Measurements from ENCODE around the gene USF3.
A peak's percentile ranks its signal among the peaks of the same experiment; 100 is the strongest.

The USF3 gene

DNA sequence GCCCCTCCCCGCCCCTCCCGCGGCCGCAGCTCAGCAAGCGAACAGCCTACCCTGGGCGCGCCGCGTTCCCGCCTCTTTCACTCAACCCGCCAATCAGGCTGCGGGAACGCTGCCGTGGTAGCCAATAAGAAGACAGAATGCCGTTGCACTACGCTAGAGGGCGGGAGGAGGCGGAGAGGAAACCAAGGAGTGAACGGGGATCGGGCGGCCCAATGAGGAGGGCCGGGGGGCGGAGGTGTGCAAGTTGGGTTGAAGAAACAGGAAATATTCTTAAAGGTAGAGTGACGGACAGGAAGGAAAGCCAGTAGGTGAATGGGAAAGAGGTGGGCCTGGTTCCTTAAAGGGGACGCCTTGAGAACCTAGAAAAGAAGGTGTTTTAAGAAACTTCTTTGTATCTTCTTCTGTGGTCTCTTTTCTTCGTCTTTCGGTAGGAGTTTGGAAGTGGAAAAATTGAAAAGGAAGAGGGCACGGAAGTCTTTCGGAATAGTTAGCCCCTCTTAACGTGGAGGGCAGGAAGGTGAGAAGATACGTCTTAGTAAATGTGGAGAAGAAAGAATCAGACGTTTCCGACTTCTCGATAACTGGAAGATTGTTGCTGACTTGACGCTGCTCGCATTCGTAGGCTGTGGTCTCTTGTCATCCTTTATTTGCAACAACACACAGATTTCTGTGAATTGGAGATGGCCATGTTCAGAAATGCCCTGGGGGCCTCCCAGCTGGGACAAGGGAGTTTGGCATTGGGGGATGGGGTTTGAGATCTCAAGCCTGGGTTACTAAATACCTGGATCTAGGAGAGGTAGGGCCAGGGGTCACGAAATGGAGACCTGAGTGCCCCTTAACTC is 437 bp upstream of the USF3 start:
- peak; percentile 98 for DNase-seq

GRCh38 chr3:113695431-113695785 is 1.0 kb downstream of the USF3 start:
- peak; percentile 2 for DNase-seq

GRCh38 chr3:113690482-113690881 is 6.0 kb downstream of the USF3 start:
- DNase-seq = no peak

DNA sequence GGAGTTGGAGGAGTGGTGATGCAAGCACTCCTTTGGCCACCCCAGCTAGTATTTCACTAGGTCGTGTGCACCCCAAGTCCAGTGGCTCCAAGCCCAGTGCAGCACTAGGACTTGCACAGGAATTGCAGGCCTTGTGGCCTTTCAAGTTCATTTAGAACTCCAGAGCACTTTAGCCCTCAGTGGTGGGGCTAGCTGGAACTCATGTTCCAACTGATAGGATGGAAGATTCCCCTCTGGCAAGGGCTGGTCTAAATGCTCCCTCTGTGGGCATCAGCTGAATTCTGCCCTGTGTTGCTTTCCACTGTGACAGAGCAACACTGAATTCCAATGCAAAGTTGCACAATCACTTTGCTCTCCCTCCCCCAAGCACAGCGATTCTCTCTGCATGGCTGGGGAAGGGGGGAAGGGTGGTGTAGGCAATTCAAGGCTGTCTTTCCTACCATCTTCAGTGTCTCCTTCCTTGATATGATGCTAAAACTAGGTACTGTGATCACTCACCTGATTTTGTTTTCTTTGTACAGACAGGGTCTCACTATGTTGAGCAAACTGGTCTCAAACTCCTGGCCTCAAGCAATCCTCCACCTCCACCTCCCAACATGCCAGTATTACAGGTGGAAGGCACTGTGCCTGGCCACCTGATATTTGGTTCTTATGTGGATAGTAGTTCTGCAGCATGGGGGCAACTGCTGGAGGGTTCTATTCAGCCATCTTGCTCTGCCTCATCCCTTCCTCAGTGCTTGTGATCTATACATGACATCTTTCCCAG is 10.3 kb downstream of the USF3 start:
- no peak for DNase-seq

DNA sequence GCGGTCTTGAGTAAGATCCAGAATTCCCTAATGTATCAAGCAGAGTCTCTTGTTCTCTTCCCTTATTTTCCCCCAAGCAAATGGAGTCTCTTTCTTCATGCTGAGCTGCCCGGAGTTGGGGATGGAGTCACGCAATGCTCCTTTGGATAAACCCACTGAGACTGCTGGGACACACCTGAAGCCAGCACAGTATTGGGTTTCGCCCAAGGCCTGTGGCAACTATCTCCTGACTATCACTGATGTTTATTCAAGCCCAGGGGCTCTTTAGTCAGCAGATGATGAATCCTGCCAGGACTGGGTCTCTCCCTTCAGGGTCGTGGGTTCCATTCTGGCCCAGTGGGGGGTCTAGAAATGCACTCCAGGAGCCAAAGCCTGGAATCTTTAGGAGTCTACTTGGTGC is 11.3 kb downstream of the USF3 start:
- DNase-seq = no peak

DNA sequence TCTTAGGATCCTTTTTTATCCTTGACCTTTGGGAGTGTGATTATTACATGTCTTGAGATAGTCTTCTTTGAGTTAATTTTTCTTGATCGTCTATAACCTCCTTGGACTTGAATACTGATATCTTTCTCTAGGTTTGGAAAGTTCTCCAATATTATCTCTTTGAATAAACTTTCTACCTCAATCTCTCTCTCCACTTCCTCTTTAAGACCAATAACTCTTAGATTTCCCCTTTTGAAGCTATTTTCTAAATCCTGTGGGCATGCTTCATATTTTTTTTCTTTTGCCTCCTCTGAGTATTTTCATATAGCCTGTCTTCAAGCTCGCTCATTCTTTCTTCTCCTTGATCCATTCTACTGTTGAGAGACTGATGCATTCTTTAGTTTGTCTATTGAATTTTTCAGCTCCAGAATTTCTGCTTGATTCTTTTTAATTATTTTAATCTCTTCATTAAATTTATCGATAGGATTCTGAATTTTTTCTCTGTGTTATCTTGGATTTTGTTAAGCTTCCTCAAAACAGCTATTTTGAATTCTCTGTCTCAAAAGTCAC is 12.1 kb downstream of the USF3 start:
- no peak for DNase-seq

DNA sequence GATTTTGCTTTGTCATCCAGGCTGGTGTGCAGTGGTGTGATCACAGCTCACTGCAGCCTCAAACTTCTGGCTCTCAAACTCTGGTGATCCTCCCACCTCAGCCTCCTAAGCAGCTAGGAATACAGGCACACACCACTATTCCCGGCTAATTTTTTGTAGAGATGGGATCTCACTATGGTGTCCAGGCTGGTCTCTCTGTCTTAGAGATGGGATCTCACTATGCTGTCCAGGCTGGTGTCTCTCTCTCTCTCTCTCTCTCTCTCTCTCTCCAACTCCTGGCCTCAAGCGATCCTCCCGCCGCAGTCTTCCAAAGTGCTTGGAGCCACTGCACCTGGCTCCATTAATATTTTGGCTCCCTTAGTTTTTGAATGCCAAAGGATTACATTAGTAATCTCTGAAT is 17.7 kb downstream of the USF3 start:
- DNase-seq = no peak

DNA sequence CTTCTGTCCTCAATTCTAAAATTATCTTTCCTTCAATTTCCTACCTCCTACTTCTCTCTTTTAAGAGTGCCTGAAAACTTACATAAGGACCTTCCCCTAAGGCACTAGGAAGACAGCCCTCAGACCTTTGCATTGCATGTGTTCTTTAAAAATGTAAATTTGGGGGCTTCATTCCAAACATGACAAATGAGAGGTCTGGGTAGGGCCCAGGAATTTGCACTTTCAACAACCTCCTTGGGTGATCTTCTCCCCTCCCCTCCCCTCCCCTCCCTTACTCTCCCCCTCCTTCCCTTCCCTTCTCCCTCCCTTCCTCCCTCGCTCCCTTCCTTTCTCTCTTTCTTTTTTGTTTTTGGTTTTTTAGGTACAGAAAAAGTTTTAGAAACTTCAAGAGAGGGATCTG is 18.7 kb downstream of the USF3 start:
- DNase-seq = no peak

- no peak for DNase-seq
These were observed 20.2 kb downstream of the USF3 start for GRCh38 chr3:113676261-113676660.

GRCh38 chr3:113673593-113673992 is 22.8 kb downstream of the USF3 start:
- DNase-seq = no peak

GRCh38 chr3:113668015-113668414 is 28.4 kb downstream of the USF3 start:
- DNase-seq = no peak

DNA sequence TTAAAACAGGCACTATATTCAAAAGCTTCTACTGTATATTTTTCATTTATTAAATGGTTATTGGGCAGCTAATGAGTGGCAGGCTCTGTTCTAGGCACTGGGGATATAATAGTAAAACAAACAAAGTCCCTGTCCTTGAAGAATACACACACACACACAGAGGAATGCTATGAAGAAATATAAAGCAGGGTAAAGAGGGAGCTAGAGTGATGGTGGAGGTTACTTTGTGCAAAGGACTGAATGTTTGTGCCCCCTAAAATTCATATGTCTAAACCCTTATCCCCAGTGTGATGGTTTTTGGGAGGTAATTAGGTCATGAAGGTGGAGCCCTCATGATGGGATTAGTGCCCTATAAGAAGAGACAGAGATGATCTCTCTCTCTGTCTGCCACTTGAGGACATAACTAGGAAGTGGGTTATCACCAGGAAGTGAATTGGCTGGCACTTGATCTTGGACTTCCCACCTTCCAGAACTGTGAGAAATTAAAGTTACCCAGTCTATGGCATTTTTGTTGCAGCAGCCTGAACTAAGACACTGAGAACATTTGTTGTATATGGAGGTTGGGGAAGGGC is 31.8 kb downstream of the USF3 start:
- DNase-seq = no peak

DNA sequence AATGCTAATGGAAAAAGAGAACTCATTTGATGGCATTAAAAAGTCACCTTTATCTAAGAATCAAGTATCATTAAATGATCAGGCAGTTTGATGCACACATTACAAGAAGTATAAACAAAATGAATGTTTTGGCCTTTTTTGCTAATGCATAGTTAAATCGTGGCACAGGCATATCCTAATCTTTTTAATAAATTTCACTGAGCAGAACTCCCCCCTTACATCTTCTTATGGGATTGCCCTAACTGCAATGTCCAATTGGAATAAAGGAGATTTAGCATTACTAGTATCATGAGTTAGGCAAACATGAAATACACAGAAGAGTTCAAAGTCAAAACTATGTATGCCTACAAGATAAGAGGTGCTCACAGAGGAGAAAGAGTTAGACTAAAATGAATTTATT is 32.7 kb downstream of the USF3 start:
- DNase-seq = no peak

DNA sequence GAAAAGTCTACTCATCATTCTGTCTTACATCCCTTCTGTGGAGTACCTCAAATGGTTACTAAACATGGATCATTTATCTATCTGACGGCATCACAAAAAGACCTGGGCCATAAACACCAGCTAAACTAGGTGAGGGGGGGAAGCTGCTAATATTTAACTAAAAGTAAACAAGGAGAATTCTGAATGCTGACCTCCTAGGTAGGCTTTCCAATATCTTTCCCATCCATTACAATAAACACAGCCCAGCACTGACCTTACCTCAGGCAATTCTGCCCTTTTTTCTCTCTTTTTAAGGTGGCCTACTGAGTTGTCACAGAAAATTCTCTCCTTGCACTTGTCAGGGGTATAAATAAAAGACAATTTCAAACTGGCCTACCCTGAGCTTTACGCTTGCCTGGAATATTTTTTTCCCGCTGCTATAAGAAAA is 33.1 kb downstream of the USF3 start:
- no peak for DNase-seq

- no peak for DNase-seq
These were observed 33.6 kb downstream of the USF3 start for GRCh38 chr3:113662824-113663223.

DNA sequence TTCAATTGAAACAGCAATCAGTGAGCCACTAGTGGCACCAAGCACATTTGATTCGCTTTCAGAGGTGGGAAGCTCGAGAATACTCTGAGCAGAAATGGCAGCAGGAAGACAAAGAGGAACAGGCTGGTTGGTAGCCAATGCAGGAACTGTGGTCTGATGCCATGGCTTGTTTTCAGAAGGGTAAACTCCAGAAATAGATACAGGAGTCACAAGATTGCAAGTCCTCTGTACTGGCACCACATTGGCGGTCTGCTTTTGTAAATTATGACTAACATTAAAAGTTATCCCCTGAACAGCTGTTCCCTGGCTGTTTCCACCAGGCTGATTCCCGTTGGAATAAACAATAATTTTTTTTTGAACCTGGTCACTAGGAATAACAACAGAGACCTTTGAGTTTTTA is 35.5 kb downstream of the USF3 start:
- DNase-seq = no peak

GRCh38 chr3:113660458-113660857 is 36.0 kb downstream of the USF3 start:
- no peak for DNase-seq

DNA sequence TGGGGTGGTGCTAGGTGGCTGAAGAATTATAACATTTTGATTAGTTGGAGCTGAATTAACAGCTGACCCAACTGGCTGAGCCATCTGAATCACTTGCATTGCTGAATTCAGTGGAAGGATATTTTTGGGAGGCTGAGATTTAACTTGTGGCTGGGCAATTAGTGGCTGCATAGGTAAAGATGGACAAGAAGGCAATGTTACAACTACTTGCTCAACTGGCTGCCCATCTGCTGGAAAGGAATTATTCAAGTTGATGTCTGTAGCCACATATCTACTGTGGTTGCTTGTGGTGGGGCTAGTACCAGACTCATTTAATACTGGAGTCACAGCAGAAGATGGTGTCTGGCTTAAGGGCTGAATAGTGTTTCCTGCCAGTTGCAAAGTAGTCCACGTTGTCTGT is 36.4 kb downstream of the USF3 start:
- DNase-seq = no peak

DNA sequence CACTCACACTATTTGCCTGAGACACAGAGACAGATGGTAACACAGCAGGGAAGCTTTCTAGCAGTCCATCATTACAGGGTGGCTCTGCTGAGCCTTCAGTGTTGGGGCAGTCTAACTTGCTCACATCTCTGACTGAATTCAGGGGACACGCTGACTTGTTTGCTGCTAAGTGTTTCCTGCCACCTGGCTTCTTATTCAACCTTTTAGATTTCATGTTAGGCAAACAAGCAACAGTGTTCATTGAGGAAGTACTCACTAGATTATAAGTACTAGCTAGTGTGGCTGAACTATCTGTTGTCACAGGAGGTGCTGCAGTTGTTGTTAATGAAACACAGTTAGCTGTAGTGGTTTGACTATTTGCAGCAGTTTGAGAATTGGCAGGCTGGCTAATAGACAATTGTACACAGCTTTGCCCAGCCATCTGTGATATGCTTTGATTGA is 37.3 kb downstream of the USF3 start:
- DNase-seq = no peak

- no peak for DNase-seq
These were observed 38.3 kb downstream of the USF3 start for GRCh38 chr3:113658107-113658506.

GRCh38 chr3:113654851-113655250 is 41.6 kb downstream of the USF3 start:
- no peak for DNase-seq

DNA sequence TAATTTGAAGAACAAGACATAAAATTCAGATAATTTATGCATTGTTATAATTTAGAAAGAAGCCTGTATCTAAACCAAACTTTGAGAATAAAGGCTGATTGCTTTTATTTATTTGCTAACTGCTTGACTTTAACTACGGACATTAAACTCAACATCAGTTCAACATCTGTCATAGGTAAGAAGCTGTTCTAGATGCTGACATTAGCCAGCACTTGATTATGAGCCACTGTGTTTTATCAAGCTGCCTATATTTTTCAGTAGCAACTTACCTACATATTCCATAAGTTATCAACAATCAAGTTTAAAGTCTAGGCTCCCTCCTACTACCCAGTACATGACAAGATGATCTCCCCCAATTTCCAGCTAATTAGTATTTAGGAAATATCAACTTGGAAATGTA is 42.1 kb downstream of the USF3 start:
- DNase-seq = no peak

- DNase-seq = no peak
These were observed 47.1 kb downstream of the USF3 start for GRCh38 chr3:113649174-113649845.

Measured in CD4-positive, alpha-beta T cell treated with Interleukin-6 for 4 hours (primary cell).